ENCODE measurements around the gene FAM241B.

DNA sequence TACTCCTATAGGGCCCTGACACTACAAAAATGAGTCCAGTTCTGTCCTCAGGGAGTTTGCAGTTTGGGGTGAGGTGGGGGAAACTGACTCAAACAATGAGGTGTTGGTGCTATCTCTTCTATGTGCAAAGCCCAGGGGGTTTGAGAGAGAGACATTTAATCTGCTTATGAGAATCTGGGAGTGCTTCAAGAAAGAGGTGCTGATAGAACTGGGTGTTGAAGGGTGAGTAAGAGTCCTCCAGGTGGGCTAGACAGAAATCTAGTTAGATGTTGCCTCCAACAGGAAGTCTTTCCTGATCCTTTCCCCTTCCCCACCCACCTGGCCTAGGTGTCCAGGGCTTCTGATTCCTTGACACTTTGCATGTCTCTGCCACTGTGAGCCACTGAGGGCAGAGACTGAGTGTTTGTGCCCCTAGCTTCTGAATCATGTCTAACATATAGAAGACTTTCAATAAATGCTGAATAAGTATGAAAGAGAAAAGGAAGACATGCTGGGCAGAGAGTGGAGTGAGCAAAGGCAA is 53.0 kb downstream of the FAM241B start:
- no peak for TF ChIP-seq EZH2 (IDR thresholded peaks at IDR 0.05)
- no peak for TF ChIP-seq POLR2AphosphoS5 (IDR thresholded peaks at IDR 0.05; ENCODE audit: borderline replicate concordance, low read depth, low read length)
- TF ChIP-seq FOXP2 (optimal IDR thresholded peaks at IDR 0.05; ENCODE audit: control extremely low read depth, extremely low read length, insufficient read depth), result no peak

All from SK-N-MC (cell line).